GM19043 (cell line): Measurements from ENCODE around the gene SIRT7.

Source experiments
- ATAC-seq: cut with Tn5 transposase; IDR thresholded peaks from one replicate; pipeline ENCODE4 v1.9.1; 2021; ENCODE audit warnings: low read depth; ENCODE audit not compliant: unreplicated experiment

SIRT7 gene

GRCh38 chr17:81907219-81908145 is 10.5 kb downstream of the SIRT7 start:
- ATAC-seq, result no peak

DNA sequence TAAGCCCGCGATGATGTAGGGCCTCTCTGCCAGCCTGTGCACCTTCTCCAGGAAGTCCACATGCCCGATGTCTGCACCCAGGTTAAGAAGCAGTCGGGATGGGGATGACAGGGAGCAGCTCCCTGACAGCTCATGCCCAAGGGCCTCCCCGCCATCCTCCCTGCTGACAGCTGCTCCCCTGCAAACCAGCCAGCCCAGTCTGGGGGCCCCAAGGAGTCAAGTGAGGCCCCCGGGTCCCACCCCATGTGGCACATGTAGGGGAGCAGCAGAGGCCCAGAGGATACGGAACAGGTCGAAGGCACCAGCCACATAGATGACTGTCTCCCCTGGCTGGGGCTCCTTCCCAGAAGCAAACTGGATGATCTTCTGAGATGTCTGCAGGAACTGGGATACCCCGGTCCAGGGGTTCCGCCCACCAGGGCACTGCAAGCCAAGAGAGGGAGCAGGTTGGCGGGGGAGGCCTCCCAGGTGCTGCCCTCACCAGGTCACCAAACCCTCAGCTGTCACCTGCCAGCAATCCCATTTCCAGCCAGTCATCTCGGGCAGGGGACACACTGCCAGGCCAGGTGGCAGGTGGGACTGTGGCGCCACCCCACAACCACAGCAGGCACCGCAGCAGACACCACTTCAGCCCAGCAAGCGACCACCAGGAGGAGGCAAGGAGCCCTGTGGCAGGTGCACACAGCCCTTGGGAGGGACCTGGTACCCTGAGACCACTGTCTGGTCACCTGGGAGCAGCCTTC is 11.3 kb downstream of the SIRT7 start:
- no peak for ATAC-seq

GRCh38 chr17:81905993-81906392 is 12.0 kb downstream of the SIRT7 start:
- no peak for ATAC-seq

- ATAC-seq, result no peak
Measured at GRCh38 chr17:81905424-81905875, 12.5 kb downstream of the SIRT7 start.

GRCh38 chr17:81904600-81905423 is 13.2 kb downstream of the SIRT7 start:
- no peak for ATAC-seq

DNA sequence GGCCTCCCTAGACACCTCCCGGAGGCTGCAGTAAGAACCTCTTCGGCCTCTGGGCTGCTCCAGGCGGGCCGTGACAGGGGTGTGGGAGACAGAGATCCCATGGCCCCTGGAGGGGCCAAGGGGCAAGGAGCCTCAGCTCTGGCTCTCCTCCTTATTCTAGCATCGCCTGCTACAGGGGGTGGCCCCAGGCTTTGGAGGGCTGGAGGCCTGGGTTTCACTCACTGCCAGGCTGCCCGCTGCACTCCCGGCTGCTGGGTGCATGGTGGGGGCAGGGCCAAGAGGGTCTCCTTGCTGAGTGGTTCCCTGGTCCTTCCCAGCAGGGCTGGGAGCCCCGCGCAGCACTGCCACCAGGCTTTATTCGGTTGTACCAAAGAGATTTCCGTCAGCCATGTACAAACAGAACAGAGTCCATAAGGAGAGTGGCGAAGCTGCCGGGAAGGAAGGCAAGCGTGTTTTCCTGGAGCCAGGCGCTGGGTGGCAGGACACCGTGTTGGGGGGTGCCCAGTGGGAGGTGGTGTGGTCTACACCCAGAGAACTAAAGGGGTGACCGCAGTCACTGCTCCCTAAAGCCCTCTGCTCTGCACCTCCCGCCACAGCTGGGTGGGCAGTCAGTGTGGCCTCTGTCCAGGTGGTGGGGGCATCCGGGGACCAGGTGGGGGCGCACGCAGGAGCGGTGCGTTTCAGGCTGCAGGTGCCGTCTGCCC is 13.9 kb downstream of the SIRT7 start:
- ATAC-seq, result no peak

DNA sequence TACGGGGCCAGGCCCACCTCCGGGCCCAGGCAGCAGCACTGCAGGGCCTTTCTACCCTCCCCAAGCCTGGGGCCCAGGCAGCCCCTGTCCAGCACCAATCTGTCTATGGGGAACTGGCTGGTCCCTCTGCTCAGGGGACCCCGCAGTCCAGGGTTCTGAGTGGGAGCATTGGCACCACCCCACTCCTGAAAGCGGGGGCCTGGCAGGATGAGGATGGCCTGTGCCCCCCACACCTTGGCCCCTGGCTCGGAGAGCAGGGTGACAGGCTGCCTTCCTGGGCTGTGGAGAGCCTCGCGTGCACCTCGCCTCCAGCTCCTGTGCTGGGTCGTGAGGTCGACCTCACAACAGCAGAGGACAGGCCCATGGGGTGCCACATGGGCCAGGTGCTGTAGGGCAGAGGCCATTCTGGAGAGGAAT is 14.6 kb downstream of the SIRT7 start:
- ATAC-seq, result no peak

GRCh38 chr17:81902653-81903414 is 15.1 kb downstream of the SIRT7 start:
- ATAC-seq, result no peak

DNA sequence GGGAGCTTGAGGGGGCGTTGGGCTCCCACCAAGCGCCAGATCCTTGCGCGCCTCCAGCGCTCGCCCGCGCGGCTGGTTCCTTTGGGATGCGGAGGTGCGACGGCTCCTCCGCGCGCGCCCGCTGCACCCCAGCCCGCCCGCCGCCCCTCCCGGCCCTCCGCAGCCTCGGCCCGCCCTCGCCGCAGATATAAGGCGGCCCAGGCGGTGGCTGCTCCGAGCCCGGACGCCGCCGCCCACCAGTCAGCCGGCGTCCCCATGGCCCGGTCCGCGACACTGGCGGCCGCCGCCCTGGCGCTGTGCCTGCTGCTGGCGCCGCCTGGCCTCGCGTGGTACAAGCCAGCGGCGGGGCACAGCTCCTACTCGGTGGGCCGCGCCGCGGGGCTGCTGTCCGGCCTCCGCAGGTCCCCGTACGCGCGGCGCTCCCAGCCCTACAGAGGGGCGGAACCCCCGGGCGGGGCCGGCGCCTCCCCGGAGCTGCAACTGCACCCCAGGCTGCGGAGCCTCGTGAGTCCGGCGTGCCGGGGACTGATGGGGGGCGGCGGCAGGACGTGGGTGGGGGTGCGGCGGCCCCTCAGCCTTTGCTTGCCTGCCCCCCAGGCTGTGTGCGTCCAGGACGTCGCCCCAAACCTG is 15.8 kb downstream of the SIRT7 start, which contains the start of gene NPB:
Gene NPB, plus strand, starts transcription at position 216 of the 630 bp plus-strand sequence. Its CDS starts 40 bp downstream, at position 256.
- no peak for ATAC-seq

- ATAC-seq, result no peak
Measured at GRCh38 chr17:81901167-81902022, 16.6 kb downstream of the SIRT7 start.

- no peak for ATAC-seq
Measured at GRCh38 chr17:81900181-81900820, 17.7 kb downstream of the SIRT7 start.

DNA sequence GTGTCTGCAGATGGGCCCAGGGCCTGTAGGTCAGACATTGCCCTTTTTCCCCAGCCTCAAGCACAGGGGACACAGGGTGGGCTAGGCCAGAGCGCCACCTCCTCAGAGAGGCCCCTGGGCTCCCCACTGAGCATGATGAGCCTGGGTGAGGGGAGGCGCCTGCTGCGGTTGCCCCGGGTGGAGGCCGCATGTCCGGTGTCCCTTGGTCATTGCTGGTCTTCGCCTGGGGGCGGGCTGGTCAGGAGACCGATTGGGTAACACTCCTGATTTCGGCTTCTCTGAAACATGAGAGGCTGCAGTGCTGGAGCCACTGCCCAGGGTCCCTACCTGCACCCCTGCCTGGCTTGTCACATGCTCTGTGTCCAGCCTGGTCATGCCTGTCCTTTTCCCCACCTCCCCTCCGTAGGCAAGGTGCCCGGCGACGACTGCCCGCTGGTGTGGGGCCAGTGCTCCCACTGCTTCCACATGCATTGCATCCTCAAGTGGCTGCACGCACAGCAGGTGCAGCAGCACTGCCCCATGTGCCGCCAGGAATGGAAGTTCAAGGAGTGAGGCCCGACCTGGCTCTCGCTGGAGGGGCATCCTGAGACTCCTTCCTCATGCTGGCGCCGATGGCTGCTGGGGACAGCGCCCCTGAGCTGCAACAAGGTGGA is 18.3 kb downstream of the SIRT7 start:
- ATAC-seq, result no peak

DNA sequence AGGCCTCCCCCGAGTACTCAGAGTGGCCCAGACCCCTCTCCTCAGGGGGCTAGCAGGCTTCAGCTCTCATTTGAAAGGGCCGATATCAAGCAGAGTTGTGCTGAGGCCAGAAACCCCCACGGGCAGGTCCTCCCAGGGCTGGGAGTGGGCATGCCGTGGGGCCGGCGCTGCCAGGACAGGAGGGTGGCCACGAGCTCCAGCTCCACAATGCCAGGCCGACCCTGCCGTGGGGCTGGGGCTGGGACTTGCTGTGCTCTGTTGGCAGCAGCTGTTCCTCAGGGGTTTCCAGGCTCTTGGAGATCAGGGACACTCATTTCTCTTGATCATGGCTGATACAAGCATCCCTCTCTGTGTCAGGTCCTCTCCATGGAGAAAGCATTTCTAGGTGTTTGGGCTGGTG is 19.1 kb downstream of the SIRT7 start:
- no peak for ATAC-seq

- ATAC-seq, result no peak
Measured at GRCh38 chr17:81898029-81898866, 19.7 kb downstream of the SIRT7 start.

DNA sequence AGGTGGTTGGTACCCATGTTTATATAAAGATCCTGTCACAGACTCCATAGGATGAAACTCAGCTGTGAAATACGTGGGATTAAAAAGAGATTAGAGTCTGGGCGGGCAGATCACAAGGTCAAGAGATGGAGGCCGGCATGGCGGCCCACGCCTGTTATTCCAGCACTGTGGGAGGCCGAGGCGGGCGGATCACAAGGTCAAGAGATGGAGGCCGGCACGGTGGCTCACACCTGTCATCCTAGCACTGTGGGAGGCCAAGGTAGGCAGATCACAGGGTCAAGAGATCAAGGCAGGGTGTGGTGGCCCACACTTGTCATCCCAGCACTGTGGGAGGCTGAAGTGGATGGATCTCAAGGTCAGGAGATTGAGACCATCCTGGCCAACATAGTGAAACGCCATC is 22.6 kb downstream of the SIRT7 start:
- no peak for ATAC-seq

DNA sequence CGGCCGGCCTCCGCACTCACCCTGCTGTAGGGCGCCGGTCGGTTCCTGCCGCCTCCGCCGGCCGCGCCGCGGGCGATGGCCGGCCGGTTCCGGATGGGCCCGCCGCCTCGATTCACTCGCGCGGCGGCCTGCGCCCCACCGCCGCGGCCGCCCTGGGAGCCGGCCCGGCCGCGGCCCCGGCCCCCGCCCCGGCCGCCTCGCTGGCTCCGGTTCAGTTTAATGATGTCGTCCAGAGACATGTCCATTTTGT is 26.7 kb downstream of the SIRT7 start:
- peak; percentile 2 for ATAC-seq
